Measurements from ENCODE around the gene CIRBP. TPM values are rescaled to one million over a fixed set of nuclear protein-coding genes. Genes with fewer than 3 reads are reported as not detected.

The CIRBP gene
- total and polyA plus RNA-seq, 2 of the 13 experiments (the other 11 are each of a cell fraction or from before 2014, with no cell fraction given), result 133 to 140 TPM

DNA sequence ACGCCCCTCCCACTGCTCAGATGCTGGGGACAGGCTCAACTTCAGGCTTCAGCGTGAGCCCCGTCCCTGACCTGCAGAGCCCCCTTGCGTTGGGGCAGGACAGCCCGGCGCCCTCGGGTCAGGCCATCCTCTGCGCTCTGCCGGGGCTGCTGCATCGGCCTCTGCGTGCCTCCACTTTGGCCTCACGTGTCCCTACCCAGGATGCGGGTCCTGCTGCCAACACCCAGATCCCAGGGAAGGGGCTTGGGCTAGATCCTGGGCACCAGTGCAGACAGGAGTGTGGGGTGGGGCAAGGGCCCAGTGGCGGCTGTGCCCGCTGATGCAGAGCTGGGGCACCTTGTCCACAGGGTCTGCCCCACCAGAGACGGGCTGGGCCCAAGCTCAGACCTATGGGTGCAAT lies 44.3 kb upstream of the CIRBP start:
- Histone ChIP-seq H4K20me1 (ENCODE audit: insufficient read depth, low read length) (no peaks in the 10 kb centered on the region), H2AFZ (ENCODE audit: low read length) (no peak overlapping the region), H3K27me3 (ENCODE audit: control insufficient read depth in 1 of 2, insufficient read depth in 2 of 2, low read length in 2 of 2) (no peaks in the 10 kb centered on the region), H3K4me3 (replicated peaks in 1 of 3; ENCODE audit: insufficient read depth in 1 of 3, low read depth in 2 of 3, low read length in 3 of 3) (no peak overlapping the region), H3K36me3 (replicated peaks in 1 of 2; ENCODE audit: control insufficient read depth in 1 of 2, insufficient read depth in 2 of 2, low read length in 2 of 2) (peaks cover 17 to 24% of the 10 kb centered on the region in 2 experiments; a peak in 4 of 5 replicates), H3K79me2 (ENCODE audit: insufficient read depth, low read length) (no peaks in the 10 kb centered on the region), H3K4me2 (ENCODE audit: low read depth, low read length) (no peak overlapping the region), H3K9me3 (ENCODE audit: low read length) (no peaks in the 10 kb centered on the region), H3K27ac (ENCODE audit: extremely low read length, insufficient read depth, low read length) (no peak overlapping the region), H3K4me1 (ENCODE audit: insufficient read depth, low read length) (0 out of 2 replicates have a peak, but pooled peaks cover 8% of the 10 kb centered on the region), H3K9ac (ENCODE audit: insufficient read depth, low read depth, low read length) (no peak overlapping the region)
- no peak for ATAC-seq
- intact Hi-C loops (cut with micrococcal nuclease; ENCODE audit: unreplicated experiment), result no loop called here
- no peak for FAIRE-seq
- POLR2A ChIA-PET, result interaction anchor here (0.7 kb wide), 1 partner anchor 44 kb away, joined by 3 read pairs; the partner anchor contains the start of gene CIRBP
- no peak for DNase-seq (ENCODE audit: low spot score)
- in situ Hi-C loops (cut with HindIII; ENCODE audit: extremely low pct_ligation_motif_present, low pct_unique_long_range_greater_than_20kb), result no loop called here
- BruUV-seq (replicated peaks), result no TSS peak
- WGBS (ENCODE audit: low lambda C conversion rate), result 100% methylated on average over 1 of the region's 16 CpGs
- CTCF ChIA-PET (ENCODE audit: low intra/inter-chr PET ratio, low total read pairs), result no interaction called here
- TF ChIP-seq SMAD3 (CRISPR knock-in tag; IDR thresholded peaks at IDR 0.05) (no peak), ZNF629 (CRISPR knock-in tag; conservative IDR thresholded peaks at IDR 0.05) (no peak), MTA3 (CRISPR knock-in tag; IDR thresholded peaks at IDR 0.05) (no peak), MBNL3 (CRISPR knock-in tag; conservative IDR thresholded peaks at IDR 0.05) (no peak), ZNF672 (CRISPR knock-in tag; IDR thresholded peaks at IDR 0.05) (no peak), NKX3-1 (CRISPR knock-in tag; IDR thresholded peaks at IDR 0.05) (no peak), ZNF180 (CRISPR knock-in tag; IDR thresholded peaks at IDR 0.05; ENCODE audit: borderline replicate concordance, low read depth) (no peak), ZNF484 (CRISPR knock-in tag; IDR thresholded peaks at IDR 0.05; ENCODE audit: borderline replicate concordance, low read depth) (no peak), KLF16 (CRISPR knock-in tag; IDR thresholded peaks at IDR 0.05) (no peak), MED1 (CRISPR knock-in tag; IDR thresholded peaks at IDR 0.05) (no peak)
- TF ChIP-seq, protein P1, sequence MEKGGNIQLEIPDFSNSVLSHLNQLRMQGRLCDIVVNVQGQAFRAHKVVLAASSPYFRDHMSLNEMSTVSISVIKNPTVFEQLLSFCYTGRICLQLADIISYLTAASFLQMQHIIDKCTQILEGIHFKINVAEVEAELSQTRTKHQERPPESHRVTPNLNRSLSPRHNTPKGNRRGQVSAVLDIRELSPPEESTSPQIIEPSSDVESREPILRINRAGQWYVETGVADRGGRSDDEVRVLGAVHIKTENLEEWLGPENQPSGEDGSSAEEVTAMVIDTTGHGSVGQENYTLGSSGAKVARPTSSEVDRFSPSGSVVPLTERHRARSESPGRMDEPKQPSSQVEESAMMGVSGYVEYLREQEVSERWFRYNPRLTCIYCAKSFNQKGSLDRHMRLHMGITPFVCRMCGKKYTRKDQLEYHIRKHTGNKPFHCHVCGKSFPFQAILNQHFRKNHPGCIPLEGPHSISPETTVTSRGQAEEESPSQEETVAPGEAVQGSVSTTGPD (CRISPR knock-in tag; IDR thresholded peaks at IDR 0.05), result no peak
- TF ChIP-seq, protein P2, sequence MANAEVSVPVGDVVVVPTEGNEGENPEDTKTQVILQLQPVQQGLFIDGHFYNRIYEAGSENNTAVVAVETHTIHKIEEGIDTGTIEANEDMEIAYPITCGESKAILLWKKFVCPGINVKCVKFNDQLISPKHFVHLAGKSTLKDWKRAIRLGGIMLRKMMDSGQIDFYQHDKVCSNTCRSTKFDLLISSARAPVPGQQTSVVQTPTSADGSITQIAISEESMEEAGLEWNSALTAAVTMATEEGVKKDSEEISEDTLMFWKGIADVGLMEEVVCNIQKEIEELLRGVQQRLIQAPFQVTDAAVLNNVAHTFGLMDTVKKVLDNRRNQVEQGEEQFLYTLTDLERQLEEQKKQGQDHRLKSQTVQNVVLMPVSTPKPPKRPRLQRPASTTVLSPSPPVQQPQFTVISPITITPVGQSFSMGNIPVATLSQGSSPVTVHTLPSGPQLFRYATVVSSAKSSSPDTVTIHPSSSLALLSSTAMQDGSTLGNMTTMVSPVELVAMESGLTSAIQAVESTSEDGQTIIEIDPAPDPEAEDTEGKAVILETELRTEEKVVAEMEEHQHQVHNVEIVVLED (CRISPR knock-in tag; IDR thresholded peaks at IDR 0.05; ENCODE audit: borderline replicate concordance), result no peak
- TF ChIP-seq, protein P3, sequence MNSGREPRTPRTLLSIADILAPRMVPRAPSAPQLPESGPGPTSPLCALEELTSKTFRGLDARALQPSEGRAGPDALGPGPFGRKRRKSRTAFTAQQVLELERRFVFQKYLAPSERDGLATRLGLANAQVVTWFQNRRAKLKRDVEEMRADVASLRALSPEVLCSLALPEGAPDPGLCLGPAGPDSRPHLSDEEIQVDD (CRISPR knock-in tag; IDR thresholded peaks at IDR 0.05; ENCODE audit: borderline replicate concordance), result no peak
- TF ChIP-seq, protein P4, sequence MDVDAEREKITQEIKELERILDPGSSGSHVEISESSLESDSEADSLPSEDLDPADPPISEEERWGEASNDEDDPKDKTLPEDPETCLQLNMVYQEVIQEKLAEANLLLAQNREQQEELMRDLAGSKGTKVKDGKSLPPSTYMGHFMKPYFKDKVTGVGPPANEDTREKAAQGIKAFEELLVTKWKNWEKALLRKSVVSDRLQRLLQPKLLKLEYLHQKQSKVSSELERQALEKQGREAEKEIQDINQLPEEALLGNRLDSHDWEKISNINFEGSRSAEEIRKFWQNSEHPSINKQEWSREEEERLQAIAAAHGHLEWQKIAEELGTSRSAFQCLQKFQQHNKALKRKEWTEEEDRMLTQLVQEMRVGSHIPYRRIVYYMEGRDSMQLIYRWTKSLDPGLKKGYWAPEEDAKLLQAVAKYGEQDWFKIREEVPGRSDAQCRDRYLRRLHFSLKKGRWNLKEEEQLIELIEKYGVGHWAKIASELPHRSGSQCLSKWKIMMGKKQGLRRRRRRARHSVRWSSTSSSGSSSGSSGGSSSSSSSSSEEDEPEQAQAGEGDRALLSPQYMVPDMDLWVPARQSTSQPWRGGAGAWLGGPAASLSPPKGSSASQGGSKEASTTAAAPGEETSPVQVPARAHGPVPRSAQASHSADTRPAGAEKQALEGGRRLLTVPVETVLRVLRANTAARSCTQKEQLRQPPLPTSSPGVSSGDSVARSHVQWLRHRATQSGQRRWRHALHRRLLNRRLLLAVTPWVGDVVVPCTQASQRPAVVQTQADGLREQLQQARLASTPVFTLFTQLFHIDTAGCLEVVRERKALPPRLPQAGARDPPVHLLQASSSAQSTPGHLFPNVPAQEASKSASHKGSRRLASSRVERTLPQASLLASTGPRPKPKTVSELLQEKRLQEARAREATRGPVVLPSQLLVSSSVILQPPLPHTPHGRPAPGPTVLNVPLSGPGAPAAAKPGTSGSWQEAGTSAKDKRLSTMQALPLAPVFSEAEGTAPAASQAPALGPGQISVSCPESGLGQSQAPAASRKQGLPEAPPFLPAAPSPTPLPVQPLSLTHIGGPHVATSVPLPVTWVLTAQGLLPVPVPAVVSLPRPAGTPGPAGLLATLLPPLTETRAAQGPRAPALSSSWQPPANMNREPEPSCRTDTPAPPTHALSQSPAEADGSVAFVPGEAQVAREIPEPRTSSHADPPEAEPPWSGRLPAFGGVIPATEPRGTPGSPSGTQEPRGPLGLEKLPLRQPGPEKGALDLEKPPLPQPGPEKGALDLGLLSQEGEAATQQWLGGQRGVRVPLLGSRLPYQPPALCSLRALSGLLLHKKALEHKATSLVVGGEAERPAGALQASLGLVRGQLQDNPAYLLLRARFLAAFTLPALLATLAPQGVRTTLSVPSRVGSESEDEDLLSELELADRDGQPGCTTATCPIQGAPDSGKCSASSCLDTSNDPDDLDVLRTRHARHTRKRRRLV (CRISPR knock-in tag; IDR thresholded peaks at IDR 0.05), result no peak
- TF ChIP-seq, protein P5, sequence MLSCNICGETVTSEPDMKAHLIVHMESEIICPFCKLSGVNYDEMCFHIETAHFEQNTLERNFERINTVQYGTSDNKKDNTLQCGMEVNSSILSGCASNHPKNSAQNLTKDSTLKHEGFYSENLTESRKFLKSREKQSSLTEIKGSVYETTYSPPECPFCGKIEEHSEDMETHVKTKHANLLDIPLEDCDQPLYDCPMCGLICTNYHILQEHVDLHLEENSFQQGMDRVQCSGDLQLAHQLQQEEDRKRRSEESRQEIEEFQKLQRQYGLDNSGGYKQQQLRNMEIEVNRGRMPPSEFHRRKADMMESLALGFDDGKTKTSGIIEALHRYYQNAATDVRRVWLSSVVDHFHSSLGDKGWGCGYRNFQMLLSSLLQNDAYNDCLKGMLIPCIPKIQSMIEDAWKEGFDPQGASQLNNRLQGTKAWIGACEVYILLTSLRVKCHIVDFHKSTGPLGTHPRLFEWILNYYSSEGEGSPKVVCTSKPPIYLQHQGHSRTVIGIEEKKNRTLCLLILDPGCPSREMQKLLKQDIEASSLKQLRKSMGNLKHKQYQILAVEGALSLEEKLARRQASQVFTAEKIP (CRISPR knock-in tag; IDR thresholded peaks at IDR 0.05; ENCODE audit: borderline replicate concordance), result no peak

All from HepG2 (cell line).